H1 (cell line): Measurements from ENCODE around the gene VSTM2L. TPM values are rescaled to one million over a fixed set of nuclear protein-coding genes. Genes with fewer than 3 reads are reported as not detected.

Experiments
- CHD7 ChIP-seq: fragments of 300-600 bp; sonication (generic); IDR thresholded peaks from 2 replicates; pipeline ENCODE4 v1.7.1; 2012; ENCODE audit warnings: low read length, moderate library complexity, mild to moderate bottlenecking, inconsistent platforms; ENCODE audit not compliant: insufficient replicate concordance
- RNF2 ChIP-seq: fragments of 200-900, 300-1000 bp; sonication (generic); IDR thresholded peaks from 2 replicates; pipeline ENCODE4 v1.7.1; 2016; ENCODE audit warnings: borderline replicate concordance, low read depth, mild to moderate bottlenecking, antibody characterized with exemption, low read length; ENCODE audit not compliant: poor library complexity, severe bottlenecking; ENCODE audit errors: missing control alignments
- TAF1 ChIP-seq: IDR thresholded peaks from 2 replicates; pipeline ENCODE4 v1.6.1; 2011; ENCODE audit warnings: mild to moderate bottlenecking, low read depth, low read length
- polyA plus RNA-seq, 7 experiments: library from polyadenylated mRNA; depleted of rRNA in 3 of 7; stranded (reverse) in 5 of 7; unstranded in 2 of 7; fragments of >200 nt in 5 of 7; fragments of 200-250 nt in 2 of 7; gene quantifications; 1 replicate in 5 of 7; 2 replicates in 1 of 7; 4 replicates in 1 of 7; pipeline versions ENCODE4 v1.2.1 to v1.2.3, GENCODE V29; 2011 to 2013; ENCODE audit warnings: missing spikeins in 2 of 7, mixed read lengths in 2 of 7
- total RNA-seq: library from RNA; stranded (reverse); fragmentation: NEBNext Ultra II Directional; extraction: Animal tissue kit (Norgen Biotek cat#: 25700); gene quantifications from 2 replicates; pipeline ENCODE4 v1.2.1, GENCODE V29; 2021

The VSTM2L gene
- total and polyA plus RNA-seq, 2 of the 8 experiments (the other 6 are each of a cell fraction or from before 2014, with no cell fraction given) = 1.3 to 3.2 TPM

- no peak for TF ChIP-seq CHD7
- no peak for TF ChIP-seq RNF2
- TF ChIP-seq TAF1 = no peak
Observed at GRCh38 chr20:37954190-37954589, 51.3 kb downstream of the VSTM2L start (continued).
